Right lobe of liver (tissue), 4 donors: ENCODE data around the gene SBF2.

Source experiments
- POLR2A ChIP-seq: fragments of 450-650 bp; IDR thresholded peaks from one replicate; pipeline ENCODE4 v1.6.1; 2017; ENCODE audit warnings: antibody characterized with exemption, mild to moderate bottlenecking
- TF ChIP-seq, protein P1 (sequence below), 4 donors: fragments of 200-600 bp in 3 of 4; fragments of 450-650 bp in 1 of 4; IDR thresholded peaks; one replicate each; pipeline versions ENCODE4 v1.5.1 to v1.8.0; 2016 to 2022; ENCODE audit warnings: antibody characterized with exemption in 4 of 4, mild to moderate bottlenecking in 2 of 4
- donor health status: DM: no; HTN: no; CAD: no.
- donor health status: DM: no; HTN: no; CAD: no.
- donor health status: DM: no; HTN: yes; CAD: no.

DNA sequence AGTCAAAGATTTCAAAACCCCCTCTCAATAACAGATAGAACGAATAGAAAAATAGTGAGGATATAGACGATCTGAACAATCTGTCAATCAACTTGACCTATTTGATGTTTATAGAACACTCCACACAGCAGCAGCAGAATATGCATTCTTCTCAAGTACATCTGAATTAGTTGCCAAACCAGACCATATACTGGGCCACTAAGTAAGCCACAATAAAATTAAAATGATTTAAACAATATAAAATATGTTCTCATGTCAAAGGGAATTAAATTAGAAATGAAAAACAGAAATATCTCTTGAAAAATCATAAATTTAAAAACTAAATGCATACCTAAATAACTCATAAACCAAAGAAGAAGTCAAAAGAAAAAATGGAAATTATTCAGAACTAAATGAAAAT lies 229.2 kb downstream of the SBF2 start:
- TF ChIP-seq, protein P1, sequence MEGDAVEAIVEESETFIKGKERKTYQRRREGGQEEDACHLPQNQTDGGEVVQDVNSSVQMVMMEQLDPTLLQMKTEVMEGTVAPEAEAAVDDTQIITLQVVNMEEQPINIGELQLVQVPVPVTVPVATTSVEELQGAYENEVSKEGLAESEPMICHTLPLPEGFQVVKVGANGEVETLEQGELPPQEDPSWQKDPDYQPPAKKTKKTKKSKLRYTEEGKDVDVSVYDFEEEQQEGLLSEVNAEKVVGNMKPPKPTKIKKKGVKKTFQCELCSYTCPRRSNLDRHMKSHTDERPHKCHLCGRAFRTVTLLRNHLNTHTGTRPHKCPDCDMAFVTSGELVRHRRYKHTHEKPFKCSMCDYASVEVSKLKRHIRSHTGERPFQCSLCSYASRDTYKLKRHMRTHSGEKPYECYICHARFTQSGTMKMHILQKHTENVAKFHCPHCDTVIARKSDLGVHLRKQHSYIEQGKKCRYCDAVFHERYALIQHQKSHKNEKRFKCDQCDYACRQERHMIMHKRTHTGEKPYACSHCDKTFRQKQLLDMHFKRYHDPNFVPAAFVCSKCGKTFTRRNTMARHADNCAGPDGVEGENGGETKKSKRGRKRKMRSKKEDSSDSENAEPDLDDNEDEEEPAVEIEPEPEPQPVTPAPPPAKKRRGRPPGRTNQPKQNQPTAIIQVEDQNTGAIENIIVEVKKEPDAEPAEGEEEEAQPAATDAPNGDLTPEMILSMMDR (IDR thresholded peaks at IDR 0.05), result no peak
- TF ChIP-seq POLR2A, result no peak
